Gastrocnemius medialis (tissue), 4 donors: ENCODE data around the gene THOC3.

ENCODE experiments used
- POLR2A ChIP-seq, 2 donors: fragments of 450-650 bp; IDR thresholded peaks; one replicate each; pipeline ENCODE4 v1.6.1; 2017; ENCODE audit warnings: antibody characterized with exemption in 2 of 2, mild to moderate bottlenecking in 2 of 2, moderate library complexity in 2 of 2
- TF ChIP-seq, protein P1 (sequence below), 5 experiments: fragments of 450-650 bp in 3 of 5; fragments of 200-600 bp in 2 of 5; sonication (generic) in 2 of 5; IDR thresholded peaks in 4 of 5; conservative IDR thresholded peaks in 1 of 5; 1 replicate in 4 of 5; 2 replicates in 1 of 5; pipeline ENCODE4 v1.5.1; 2016 to 2019; ENCODE audit warnings: antibody characterized with exemption in 5 of 5, mild to moderate bottlenecking in 3 of 5, moderate library complexity in 3 of 5

- TF ChIP-seq, protein P1, sequence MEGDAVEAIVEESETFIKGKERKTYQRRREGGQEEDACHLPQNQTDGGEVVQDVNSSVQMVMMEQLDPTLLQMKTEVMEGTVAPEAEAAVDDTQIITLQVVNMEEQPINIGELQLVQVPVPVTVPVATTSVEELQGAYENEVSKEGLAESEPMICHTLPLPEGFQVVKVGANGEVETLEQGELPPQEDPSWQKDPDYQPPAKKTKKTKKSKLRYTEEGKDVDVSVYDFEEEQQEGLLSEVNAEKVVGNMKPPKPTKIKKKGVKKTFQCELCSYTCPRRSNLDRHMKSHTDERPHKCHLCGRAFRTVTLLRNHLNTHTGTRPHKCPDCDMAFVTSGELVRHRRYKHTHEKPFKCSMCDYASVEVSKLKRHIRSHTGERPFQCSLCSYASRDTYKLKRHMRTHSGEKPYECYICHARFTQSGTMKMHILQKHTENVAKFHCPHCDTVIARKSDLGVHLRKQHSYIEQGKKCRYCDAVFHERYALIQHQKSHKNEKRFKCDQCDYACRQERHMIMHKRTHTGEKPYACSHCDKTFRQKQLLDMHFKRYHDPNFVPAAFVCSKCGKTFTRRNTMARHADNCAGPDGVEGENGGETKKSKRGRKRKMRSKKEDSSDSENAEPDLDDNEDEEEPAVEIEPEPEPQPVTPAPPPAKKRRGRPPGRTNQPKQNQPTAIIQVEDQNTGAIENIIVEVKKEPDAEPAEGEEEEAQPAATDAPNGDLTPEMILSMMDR (IDR thresholded peaks at IDR 0.05 in 4 of 5, conservative IDR thresholded peaks at IDR 0.05 in 1 of 5), result no peak
- TF ChIP-seq POLR2A (IDR thresholded peaks at IDR 0.05), result no peak
Measured at GRCh38 chr5:175922192-175922885, 45.8 kb downstream of the THOC3 start.
